ENCODE data around the gene ABCC5.
"Not testable (repeated sequence)": the region's sequence is repeated elsewhere in the genome, so short reads cannot be mapped to it uniquely, and the experiment has no call there.

ABCC5 gene

DNA sequence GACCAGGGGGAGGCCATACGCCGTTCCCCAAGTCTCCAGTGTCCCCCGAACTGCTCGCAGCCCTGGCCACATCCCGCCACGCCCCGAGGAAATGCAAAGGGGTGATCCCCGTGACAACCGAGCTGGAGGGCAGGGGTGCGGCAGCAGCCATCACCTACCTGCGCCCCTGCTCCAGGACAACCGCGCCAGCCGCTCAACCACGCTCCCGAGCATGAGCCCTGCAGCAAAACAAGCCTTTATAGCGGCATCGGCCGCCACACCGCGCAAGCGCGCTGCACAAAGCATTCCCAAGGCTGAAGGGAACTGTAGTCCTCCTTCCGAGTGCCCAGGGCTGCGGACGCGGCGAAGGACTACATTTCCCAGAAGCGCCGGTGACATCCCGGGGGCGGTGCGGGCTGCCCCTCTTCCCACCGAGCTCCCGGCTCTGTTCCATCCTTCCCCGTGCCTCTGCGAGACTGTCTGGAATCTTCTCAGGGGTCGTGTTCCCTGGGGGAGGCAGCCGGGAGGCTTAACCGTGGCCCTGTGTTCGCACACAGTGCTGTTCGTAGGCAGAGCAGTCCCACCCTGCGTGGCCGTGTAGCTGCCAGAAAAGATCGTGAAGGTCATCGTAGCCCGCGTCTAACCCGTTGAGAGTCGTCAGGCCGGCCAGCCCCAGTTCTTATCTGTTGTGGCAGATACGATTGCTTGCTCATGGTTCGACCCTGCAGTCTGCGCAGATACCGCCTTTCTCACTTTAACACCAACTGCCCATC lies at the start of gene ABCC5:
Gene ABCC5, minus strand, starts transcription at position 213 of the 752 bp plus-strand sequence. CDS start 3,492 bp downstream, outside the sequence.
- DNase-seq (ENCODE audit: low spot score), result peak; percentile 97

DNA sequence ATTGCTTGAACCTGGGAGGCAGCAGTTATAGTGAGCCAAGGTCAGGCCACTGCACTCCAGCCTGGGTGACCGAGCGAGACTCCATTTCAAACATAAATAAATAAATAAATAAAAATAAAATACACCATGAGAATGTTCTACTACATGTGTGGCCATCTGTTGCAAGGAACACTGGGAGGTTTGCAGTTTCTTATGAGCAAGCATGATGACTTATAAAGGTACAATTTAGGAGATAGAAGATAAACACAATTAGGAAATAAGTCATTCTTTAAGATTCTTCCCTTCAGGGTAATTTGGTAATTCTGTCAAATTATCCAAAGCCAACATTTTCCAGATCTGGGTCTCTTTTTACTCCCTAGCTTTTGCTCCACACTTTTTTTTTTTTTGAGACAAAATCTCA lies 48.5 kb upstream of the ABCC5 start:
- no peak for DNase-seq (ENCODE audit: low spot score)

DNA sequence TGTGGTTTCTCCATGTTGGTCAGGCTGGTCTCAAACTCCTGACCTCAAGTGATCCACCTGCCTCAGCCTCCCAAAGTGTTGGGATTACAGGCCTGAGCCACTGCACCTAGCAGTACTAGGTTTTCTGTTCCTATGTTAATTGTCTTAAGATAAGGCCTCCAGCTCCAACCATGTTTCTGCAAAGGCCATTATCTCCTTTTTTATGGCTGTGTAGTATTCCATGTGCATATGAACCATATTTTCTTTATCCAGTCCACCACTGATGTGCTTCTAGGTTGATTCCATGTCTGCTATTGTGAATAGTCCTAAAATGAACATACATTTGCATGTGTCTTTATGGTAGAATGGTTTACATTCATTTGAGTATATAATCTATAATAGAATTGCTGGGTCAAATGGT lies 45.0 kb upstream of the ABCC5 start:
- DNase-seq (ENCODE audit: low spot score), result no peak

DNA sequence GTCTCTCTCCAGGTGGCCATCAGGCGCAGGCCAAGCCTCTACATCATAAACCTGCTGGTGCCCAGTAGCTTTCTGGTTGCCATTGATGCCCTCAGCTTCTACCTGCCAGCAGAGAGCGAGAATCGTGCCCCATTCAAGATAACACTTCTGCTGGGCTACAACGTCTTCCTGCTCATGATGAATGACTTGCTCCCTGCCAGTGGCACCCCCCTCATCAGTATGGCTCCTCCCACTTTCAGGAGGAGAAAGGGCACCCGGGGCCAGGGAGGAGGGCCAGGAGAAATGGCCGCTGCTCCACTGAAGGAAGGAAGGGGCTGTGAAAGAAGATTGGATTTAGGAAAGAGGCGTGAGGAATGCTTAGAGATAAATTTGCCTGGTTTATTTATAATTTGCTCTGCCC lies 41.7 kb upstream of the ABCC5 start:
- DNase-seq (ENCODE audit: low spot score), result no peak

DNA sequence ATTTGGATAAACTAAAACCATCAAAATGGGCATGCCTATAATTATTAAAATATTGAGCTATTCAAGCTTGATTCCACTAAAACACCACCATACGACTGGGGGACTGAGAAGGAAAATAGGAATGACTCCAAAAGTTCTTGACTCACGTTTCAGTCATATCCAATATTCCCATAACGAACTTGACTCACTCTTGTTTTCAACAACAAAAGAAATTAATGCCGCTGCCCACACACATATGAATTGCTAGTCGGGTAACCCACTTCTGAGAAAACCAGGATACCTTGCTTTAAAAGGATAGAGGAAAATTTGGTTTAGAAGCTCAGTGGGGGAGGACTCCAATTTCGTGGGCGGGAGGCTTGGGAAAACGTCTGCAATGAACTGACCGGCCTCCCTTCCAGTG lies 40.3 kb upstream of the ABCC5 start:
- no peak for DNase-seq (ENCODE audit: low spot score)

DNA sequence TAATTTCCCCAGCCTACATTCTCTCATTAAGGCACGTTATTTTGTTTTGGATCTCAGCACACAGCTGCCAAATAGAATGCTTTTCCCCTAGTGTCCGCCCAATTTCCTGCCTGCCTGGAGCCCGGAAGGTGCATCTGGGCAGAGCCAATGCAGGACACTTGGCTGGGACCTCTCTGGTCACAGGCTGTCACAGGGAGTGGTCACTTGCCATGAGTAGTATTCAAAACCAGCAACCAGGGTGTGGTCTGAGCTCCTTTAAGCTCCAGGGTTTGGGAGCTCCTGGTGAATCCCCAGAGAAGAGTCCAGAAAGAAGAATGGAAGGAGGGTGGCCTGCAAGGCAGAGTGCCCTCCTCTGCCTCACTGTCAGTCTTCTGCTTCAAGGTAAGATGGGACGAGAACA lies 35.1 kb upstream of the ABCC5 start, which contains the start of gene HTR3C:
Gene HTR3C, plus strand, starts transcription at position 281 of the 400 bp plus-strand sequence. Its CDS starts 34 bp downstream, at position 315.
- DNase-seq (ENCODE audit: low spot score), result no peak

DNA sequence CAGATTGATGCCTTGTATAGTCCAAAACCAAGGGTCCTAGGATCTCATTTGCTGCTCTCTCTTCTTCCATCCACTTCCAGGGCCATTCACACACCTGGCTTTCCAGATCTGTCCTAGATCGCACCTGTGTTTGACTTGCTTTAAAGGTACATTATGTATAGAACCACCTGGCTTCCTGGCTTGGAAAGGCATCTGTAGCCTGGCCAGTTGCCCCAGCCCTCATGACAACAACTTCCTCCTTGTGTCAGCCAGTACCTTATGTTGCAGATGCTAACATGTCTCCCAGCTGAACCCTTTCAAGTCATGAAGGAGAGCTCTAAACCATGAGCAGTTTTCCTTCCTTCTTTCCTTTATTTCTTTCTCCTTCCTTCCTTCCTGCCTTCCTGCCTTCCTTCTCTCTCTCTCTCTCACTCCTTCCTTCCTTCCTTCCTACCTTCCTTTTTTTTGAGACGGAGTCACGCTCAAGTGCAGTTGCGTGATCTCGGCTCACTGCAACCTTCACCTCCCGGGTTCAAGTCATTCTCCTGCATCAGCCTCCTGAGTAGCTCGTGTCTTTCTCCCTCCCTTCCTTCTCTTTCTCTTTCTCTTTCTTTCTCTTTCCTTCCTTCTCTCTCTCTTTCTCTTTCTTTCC lies 32.6 kb upstream of the ABCC5 start:
- no peak for DNase-seq (ENCODE audit: low spot score)

DNA sequence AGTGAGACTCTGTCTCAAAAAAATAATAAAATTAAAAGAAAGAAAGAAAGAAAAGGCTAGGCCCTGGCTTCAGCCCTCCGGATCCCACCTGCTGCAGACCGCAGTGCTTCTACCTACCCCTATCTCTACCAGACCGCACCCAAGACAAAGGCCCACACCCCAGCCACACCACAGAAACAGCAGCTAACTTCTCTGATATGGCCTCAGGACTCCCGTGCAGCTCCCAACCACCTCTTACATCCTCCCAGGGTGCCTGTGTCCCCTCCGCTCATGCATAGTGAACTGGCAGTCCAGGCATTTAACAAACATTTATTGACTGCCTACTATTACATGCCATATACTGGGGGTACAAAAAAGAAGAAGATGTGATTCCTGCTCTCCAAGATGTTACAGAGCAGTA lies 28.3 kb upstream of the ABCC5 start:
- DNase-seq (ENCODE audit: low spot score), result no peak

DNA sequence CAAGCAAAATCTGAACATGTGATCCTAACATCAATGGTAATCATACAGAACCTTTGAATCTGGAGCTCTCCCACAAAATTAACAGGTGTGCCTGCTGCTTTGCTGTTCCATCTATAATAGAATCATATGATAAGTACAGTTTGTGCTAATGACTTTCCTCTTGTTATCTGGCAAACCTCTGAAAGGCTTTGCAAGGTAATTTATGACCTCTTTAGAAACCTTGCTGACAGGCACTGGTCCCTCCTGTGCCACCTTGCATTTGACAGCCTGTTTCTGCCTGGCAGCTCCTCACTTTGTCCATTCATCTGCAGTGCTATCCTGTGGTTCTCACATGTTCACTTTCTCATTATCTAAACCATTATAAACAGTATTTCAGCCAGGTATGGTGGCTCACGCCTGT lies 24.9 kb upstream of the ABCC5 start:
- no peak for DNase-seq (ENCODE audit: low spot score)

DNA sequence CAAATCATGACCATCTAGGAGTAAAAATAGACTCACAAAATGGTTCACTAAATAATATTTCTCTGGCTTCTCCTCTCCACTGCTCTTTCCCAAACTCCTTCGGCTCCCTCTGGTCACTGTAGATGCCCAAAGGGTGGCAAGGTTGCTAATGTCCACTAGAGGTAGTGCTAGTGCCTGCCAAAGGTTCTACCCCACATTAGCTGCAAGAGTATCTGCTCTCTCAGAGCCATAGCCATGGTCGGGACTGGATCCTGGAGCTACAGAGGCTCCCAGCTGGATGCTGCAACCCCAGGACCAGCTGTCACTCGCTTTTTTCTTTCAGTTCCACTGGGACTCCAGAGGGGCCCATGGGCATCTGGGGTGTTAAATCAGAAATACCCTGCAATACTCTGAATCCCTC lies 22.3 kb upstream of the ABCC5 start:
- peak; percentile 49 for DNase-seq (ENCODE audit: low spot score)

DNA sequence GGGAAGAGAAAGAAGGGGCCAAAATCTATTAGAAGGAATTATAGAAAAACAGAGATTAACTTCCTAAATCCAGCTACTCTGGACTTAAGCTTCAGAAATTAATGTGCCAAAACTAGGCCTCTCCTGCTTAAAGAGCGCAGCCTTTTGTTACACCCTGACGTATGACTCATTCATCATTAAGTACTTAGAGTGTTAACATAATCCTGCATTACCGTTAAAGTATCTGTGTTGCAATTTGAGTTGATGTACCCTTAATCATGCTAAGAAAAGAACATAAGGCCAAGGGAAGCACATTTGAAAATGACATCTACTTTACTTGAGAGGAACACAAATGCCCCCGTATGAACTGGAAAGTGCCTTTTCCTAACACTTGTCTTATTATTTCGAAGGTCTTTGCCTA lies 21.7 kb upstream of the ABCC5 start:
- DNase-seq (ENCODE audit: low spot score), result no peak

DNA sequence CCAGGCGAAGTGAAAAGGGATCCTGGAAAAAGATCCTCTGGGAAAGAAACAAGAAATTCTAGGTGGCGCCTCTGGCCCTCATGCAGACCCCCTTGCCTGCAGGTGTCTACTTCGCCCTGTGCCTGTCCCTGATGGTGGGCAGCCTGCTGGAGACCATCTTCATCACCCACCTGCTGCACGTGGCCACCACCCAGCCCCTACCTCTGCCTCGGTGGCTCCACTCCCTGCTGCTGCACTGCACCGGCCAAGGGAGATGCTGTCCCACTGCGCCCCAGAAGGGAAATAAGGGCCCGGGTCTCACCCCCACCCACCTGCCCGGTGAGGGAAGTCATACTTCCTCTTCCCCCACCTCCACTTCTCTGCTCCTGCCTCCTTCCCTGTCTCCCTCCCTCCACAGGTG lies 20.6 kb upstream of the ABCC5 start:
- DNase-seq (ENCODE audit: low spot score), result not testable (repeated sequence)

DNA sequence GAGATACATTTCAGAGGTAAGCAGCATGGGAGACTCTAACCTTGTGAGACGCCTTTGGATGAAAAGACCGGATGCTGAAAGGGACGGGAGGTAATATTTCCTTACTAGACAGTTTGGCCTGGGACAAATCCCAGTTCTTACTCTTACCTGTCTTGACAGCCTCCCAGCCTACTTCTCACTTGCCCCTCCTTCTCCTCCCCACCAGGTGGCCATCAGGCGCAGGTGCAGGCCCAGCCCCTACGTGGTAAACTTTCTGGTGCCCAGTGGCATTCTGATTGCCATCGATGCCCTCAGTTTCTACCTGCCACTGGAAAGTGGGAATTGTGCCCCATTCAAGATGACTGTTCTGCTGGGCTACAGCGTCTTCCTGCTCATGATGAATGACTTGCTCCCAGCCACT lies 20.1 kb upstream of the ABCC5 start:
- no peak for DNase-seq (ENCODE audit: low spot score)

DNA sequence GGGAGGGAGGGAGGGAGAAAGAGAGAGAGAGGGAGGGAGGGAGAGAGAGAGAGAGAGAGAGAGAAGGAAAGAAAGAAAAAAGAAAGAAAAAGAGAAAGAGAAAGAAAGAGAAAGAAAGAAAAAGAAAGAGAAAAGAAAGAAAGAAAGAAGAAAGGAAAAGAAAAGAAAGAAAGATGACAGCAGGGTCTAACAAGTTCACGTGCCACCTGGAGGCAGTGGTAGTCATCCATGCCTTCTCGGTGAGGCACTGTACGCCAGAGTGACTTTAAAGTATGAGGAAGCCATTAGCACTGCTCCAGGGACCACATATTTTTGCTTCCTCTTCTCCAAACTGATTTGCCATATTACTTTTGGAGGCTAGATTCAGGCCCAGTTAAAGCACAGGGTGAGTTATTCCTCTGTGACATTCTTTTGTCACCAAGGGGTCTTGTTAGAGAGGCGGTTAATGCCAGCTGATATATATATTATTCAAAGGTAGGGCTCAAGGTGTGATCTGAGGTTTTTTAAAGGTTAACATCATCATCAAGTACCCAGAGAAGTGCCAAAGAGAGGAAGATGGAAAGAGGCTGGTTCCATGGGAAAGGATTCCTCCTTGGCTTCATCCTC lies 13.6 kb upstream of the ABCC5 start, which contains the start of gene HTR3D:
Gene HTR3D, plus strand, starts transcription at position 556 of the 606 bp plus-strand sequence. Its CDS starts 0 bp downstream, at position 556.
- DNase-seq (ENCODE audit: low spot score), result no peak

DNA sequence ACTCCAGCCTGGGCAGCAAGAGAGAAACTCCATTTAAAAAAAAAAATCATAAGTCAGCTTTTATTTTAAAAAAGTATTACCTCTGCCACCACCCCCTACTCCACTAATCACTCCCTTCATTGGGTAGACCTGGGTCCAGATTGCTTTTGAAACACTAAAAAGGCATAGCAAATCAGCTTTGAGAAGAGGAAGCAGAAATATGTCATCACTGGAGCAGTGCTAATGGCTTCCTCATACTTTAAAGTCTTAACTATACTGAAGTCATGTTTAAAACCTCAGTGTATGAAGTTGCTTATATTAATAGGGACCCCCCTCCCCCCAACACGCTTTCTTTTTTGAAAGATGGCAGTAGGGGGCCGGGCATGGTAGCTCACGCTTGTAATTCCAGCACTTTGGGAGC lies 12.9 kb upstream of the ABCC5 start:
- DNase-seq (ENCODE audit: low spot score), result no peak

DNA sequence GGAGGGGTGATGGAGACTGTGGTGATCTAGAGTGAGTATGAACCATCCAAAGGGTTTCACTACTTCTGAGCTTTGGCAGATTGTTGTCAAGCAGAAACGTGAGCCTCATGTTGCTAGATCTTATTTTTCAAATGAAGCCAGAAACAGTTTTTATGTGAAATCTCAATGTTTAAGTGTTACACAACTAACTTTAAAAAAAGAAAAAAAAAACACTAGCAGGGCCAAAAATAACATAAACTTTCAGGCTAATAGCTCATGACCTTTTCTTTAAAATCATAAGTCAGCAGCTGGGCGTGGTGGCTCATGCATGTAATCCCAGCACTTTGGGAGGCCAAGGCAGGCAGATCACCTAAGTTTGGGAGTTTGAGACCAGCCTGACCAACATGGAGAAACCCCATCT lies 11.8 kb upstream of the ABCC5 start:
- no peak for DNase-seq (ENCODE audit: low spot score)

DNA sequence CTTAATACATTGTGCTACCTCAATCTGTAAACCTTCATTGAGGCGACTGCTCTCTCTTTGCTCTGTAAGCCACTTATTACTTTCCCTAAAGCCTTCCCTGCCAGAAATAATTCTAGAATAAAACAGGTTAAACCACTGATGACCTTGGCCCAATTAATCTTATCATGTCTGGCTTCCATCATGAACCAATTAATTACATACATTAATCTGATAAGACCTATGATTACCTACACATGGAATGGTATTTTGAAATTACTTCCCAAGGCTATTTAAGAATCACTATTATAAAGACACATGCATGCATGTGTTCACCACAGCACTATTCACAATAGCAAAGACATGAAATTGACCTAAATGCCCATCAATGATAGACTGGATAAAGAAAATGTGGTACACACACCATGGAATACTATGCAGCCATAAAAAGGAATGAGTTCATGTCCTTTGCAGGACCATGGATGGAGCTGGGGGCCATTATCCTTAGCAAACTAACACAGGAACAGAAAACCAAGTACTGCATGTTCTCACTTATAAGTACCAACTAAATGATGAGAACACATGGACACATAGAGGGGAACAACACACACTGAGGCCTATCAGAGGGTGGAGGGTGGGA lies 10.7 kb upstream of the ABCC5 start:
- DNase-seq (ENCODE audit: low spot score), result not testable (repeated sequence)

DNA sequence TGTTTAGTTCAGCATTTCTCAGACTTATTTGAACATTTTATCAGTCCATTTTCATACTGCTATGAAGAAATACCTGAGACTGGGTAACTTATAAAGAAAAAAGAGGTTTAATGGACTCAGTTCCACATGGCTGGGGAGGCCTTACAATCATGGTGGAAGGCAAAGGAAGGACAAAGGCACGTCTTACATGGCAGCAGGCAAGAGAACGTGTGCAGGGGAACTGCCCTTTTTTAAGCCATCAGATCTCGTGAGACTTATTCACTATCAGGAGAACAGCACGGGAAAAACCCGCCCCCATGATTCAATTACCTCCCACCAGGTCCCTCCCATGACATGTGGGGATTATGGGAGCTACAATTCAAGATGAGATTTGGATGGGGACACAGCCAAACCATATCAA lies 7.6 kb upstream of the ABCC5 start:
- not testable (repeated sequence) for DNase-seq (ENCODE audit: low spot score)

DNA sequence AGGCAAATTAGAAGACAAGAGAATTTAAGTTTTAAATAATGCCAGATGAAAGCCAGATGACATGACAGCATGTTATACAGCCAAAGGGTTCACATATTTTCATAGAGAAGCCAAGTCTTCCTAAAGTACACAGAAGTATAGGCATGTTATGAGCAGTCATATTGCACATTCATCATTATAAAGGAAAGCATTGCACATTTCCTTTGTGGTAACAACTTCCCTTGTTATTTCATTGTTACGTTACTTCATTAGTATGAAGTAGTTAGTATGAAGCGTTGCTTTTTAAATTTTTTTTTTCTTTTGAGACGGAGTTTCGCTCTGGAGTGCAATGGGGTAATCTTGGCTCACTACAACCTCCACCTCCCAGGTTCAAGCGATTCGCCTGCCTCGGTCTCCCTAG lies 4.6 kb upstream of the ABCC5 start:
- DNase-seq (ENCODE audit: low spot score), result no peak

DNA sequence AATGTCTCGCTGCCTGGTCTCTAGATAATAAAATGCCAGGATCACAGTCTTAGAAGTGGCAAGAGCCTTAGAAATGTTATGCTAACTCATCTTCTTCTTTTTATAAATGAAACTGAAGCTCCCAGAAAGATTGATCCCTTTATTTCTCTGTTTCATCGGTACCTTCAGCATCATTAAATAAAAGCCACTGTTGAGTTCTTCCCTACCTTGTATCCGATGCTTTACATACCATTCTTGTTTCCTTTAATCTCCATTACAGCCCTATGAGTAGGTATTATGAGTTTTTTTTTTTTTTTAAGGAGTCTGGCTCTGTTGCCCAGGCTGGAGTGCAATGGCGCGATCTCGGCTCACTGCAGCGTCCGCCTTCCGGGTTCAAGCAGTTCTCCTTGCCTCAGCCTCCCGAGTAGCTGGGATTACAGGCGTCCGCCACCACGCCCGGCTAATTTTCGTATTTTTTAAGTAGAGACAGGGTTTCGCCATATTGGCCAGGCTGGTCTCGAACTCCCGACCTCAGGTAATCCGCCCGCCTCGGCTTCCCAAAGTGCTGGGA lies 815 bp upstream of the ABCC5 start:
- no peak for DNase-seq (ENCODE audit: low spot score)

DNA sequence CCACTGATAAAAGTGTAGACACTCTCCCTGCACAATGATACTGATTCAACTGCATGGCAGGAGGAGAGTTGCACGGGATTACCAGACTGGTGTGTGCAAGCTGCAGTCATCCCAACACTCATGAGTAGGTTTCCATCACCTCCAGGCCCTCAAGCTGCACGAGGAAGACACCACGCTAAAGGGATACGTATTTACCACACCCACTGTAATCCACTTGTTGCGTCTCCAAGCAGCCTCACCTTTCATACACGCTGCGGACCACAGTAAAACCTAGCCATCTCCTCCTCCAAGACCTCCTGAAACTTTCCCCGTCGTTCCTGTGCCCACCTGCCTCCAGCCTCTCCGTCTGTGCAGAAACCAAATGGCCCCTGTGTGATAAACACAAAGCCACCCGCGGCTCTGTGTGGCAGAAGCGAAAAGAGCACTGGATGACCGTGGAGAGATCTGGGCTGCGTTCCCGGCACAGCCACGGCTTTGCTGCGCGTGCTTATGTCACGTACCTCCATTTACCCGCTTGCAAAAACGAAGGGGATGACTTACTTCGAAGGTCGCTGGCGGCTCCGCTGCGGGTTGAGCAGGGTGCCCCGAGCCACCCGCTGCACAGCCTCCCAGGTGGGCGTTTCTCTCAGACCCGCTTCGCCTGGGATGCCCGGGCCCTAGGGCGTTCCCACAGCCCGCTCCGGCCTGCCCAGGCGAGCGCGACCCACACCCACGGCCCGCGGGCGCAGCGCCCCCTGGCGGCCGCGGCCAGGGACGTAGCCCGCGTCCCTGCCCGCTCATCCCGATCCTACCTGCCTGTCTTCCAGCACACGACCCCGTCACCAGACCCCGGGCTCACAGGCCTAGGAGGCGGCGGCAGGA lies 643 bp downstream of the ABCC5 start:
- peak; percentile 90 for DNase-seq (ENCODE audit: low spot score)

Data from AG08396 (cell line).